Effector CD4-positive, alpha-beta T cell (primary cell): ENCODE data around the gene AADACL4. TPM values are rescaled to one million over a fixed set of nuclear protein-coding genes. Genes with fewer than 3 reads are reported as not detected.
A peak's percentile ranks its signal among the peaks of the same experiment; 100 is the strongest.

Experiments
- DNase-seq: peaks from one replicate; pipeline ENCODE4 v3.0.0-alpha.2; 2020
- total RNA-seq: gene quantifications from one replicate; lab custom pipeline; 2026; lab: John Stamatoyannopoulos, UW

The AADACL4 gene
- total RNA-seq: not detected

DNA sequence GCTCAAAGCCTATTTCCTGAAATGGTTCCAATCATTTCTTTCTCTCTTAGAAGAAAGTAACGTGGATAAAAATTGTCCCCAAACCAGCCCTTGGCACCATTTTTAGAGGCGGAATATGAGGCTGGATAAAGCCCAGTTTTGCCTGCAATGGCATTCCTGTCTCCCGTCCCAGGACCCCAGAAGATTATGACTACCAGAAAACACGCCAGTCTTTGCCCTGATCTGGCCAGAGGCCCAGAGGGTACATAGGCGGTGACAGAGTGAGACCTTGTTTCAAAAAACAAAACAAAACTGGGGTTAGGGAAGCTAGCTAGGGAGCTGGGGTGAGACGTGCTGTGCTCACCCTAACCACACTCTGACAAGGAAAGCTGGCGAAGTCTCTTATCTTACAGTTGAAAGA is at the start of gene AADACL4:
Gene AADACL4, plus strand, starts transcription at position 301 of the 400 bp plus-strand sequence. CDS start 462 bp downstream, outside the sequence.
- no peak for DNase-seq

- no peak for DNase-seq
Observed at GRCh38 chr1:12594490-12594889, 49.4 kb upstream of the AADACL4 start.

DNA sequence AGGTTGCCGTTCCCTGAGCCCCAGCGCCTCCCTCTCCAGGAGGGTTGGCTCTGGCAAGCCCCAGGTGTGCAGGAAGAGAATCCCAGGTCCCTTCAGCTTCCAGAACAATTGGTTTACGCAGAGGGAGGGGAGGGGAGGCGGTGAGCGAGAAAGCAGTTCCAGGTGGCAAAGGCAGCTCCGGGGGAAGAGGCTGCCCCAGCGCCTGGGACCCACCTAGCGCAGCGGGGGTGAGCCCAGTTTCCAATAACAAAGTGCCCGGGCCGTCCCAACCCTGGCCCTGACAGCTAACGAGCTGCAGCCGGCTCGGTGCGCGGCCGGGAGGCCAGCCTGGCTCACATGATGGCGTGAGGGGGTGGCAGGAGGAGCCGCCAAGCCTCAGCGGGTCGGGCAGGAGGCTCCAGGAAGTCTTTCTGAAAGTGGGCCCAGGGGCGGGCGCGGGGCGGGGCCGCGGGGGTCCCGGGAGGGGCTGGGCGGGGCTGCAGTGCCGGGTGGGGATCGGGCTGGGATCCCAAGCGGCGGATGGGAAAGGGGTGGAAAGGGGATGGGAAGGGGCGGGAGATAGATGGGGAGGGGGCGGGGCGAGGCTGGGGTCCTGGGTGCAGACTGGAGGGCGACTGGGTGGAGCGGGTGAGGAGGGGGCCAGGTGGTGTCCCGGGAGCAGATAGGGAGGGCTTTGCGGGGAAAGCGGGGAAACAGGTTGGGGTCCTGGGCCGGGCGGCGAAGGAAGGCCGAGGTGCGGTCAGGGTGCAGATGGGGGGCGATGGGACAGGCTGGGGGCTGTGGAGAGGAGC is 48.7 kb upstream of the AADACL4 start:
- no peak for DNase-seq

DNA sequence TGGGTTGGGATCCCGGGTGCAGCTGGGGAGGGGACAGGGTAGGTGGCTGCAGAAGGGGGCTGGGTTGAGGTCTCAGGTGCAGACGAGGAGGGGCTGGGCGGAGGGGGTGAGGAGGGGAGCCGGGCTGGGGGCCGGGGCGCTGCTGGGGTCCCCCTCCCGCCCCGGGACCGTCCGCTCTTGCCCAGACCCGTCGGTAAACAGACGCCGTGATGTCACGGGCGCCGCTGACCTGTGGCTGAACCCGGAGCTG is 48.2 kb upstream of the AADACL4 start:
- no peak for DNase-seq

GRCh38 chr1:12596007-12596821 is 47.7 kb upstream of the AADACL4 start:
- no peak for DNase-seq

GRCh38 chr1:12597792-12598191 is 46.1 kb upstream of the AADACL4 start:
- DNase-seq: no peak

DNA sequence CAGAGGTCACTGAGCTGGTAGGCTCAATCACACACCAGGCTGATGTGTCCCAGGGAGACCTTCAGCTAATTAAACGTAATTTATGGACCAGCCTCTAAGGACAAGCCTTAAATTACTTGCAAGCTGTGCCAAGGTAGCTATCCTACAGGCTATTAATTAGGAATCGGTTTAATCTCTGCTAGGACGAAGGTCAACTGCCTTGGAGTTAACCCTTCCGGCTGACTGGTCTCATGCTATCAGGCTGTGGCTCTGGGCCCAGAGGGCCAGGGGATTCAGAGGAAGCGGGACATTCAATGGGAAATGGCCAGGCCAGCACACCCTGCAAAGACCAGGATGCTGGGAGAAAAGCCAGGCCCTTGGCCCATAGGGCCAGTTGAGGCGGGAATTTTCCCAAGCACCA is 44.9 kb upstream of the AADACL4 start:
- no peak for DNase-seq

- DNase-seq: no peak
Observed at GRCh38 chr1:12599657-12600056, 44.2 kb upstream of the AADACL4 start.

GRCh38 chr1:12600335-12600734 is 43.5 kb upstream of the AADACL4 start:
- DNase-seq: no peak

GRCh38 chr1:12600880-12601633 is 42.8 kb upstream of the AADACL4 start:
- peak; percentile 55 for DNase-seq

DNA sequence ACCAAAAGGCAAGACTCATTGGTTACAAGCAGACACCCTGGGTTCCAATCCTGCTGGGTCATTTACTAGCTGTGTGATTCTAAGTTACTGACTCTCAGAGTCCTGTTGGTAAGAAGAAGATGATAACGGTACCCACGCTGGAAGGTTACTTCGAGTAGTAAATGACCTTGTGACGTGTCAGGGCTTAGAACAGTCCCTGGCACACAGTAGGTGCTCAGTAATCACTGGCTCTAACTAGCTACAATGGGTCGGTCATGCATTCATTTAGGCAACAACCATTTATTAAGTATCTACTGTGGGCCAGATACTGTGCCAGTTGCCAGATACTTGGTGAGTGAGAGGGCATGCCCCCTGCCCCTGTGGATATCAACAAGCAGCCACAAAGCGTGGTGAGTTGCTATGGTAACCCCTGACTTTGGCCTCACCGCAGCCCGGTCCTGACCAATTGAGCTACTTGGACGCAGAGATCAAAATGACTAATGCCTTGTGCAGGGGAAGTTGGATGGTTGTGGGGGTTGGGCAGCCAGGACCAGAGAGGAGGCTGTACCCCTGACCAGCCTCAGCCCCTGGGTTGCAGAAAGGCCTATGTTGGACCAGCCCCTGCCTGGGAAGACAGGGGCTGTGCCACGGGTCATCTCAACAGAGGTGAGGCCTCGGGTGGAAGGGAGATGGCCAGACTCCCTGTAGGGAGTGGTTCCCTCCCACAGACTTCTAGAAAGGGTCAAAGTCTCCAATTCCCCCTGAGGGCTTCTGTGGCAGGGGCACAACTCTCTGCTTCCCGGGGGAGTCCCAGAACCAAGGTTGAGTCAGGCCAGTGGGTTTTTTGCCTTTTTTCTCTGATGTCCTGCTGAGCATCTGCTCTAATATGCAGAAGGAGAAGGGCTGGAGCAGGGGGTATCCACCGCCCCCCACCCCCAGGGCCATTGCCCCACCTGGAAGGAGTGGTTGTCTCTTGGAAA is 41.9 kb upstream of the AADACL4 start:
- DNase-seq: no peak

GRCh38 chr1:12602659-12603024 is 41.2 kb upstream of the AADACL4 start:
- DNase-seq: no peak

DNA sequence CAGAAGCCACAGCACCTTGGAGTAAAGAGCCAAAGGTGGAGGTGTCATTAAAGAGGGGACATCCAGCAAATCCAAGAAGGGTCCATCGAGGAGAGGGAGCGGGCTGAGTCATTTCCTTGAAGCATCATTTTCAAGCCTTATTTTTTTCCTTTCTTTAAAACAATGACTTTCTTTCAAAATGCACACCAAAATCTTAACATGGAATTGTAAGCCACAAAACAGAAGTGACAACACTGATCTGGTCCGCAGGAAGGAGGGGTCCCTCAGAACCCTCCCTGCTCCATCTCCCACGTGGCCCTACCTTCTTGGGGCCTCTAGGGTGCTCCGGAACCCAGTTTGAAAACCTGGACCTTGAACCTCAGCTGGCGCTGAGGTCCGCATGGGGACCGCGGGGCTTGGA is 40.7 kb upstream of the AADACL4 start:
- no peak for DNase-seq

DNA sequence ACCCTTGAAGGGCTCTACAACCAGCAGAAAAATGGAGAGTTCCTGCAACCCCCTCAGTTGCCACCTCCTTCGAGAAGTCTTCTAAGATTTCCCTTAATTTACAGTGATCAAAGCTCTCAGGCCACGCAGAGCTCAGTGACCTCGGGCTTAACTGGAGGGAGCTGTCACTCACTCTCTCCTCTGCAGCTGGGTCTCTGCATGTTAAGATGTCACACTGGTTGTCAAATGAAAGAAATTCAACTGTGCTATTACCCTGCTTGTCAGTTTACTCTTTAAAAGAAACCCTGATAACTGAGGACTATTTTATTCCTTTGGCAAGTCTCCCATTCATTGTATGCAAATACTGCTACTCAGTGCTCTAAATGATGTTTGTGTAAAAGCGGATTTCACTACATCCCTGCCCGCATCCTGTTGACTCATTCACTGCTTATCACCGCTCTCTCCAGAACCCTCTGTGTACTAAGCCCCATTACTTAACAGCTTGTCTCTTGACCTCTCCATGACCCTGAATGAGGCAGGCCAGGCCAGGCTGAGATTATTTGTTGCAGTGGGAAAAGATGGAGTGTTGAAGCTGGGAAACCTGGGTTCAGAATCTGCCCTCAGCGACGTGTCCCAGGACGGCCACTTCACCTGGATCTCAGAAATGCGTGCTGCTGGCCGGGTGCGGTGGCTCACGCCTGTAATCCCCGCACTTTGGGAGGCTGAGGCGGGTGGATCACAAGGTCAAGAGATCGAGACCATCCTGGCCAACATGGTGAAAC is 39.6 kb upstream of the AADACL4 start:
- DNase-seq: peak; percentile 60

- DNase-seq: no peak
Observed at GRCh38 chr1:12604986-12605385, 38.9 kb upstream of the AADACL4 start.

DNA sequence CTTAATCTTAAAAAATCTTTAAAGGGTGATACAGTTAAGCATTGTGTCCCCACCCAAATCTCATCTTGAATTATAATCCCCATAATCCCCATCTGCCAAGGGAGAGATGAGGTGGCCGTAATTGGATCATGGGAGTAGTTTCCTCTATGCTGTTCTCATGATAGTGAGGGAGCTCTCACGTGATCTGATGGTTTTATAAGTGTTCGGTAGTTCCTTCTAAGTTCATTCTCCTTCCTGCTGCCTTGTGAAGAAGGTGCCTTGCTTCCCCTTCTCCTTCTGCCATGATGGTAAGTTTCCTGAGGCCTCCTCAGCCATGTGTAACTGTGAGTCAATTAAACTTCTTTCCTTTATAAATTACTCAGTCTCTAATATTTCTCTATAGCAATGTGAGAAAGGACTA is 36.6 kb upstream of the AADACL4 start:
- DNase-seq: no peak

DNA sequence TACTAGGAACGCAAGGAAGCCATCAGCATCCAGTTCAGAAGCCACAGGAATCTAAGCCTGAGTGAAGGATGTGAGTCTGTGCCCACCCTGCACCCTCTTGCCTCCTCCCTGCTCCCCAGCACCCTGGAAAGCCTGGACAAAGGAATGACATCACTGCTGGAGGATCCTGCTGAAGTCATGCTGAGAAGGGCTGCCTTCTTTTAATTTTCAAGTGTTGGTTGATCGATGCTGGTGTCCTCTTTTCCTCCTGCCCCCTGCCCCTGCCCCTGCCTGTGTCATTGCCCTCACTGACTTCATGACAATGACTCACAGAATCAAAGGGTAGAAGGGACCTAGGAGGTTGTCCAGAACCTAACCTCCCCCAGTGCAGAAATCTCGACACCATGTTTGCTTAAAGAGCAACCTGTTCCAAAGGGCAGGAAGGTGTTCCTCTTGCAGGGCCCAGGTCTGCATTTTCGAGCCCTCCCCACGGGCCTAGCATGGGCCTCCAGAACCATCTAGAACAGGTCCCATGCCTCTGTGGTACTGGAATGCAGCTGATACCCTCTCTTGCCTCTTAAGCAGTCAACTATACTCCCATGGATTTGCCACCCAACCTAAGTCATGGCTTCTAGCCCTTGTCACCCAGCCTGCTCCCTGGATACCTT is 35.5 kb upstream of the AADACL4 start:
- no peak for DNase-seq

DNA sequence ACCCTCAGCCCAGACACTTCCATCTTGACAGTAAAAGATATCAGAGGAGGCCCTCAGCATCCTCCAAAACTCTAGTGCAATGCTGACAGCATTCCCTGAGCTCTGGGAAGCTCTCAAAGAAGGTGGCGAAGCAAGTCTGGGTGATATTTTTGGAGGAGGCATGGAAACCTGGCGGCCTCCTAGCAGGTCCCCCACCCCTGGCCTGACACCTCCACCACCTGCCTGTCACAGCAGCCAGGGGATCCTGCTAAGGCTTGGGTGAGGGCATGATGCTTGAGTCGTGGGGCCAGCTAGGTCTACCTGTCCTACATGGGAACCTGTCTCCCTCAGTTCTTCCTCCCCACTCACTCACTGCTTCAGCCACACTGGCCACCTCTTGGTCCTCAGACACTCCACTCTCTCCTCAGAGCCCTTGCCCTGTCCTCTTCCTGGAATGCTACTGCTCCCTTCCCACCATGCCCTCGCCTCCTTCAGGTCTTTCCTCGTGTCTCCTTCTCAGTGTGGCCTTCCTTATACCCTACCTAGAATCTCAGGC is 34.3 kb upstream of the AADACL4 start:
- no peak for DNase-seq

- no peak for DNase-seq
Observed at GRCh38 chr1:12610305-12610935, 33.5 kb upstream of the AADACL4 start.

- no peak for DNase-seq
Observed at GRCh38 chr1:12610941-12611340, 32.9 kb upstream of the AADACL4 start.
